Measurements from ENCODE around the gene MOGAT3. TPM values are rescaled to one million over a fixed set of nuclear protein-coding genes. Genes with fewer than 3 reads are reported as not detected.
A peak's percentile ranks its signal among the peaks of the same experiment; 100 is the strongest.

MOGAT3 gene
- total RNA-seq, 6 donors from 2014 or later = not detected

GRCh38 chr7:101232141-101232850, 31.5 kb upstream of the MOGAT3 start:
- peak; percentile 73 to 91 for DNase-seq

GRCh38 chr7:101231644-101232043, 30.8 kb upstream of the MOGAT3 start:
- Histone ChIP-seq H3K27ac (peak overlapping the region in 3 of 4 donors; percentile 24 to 76 (median 58)), H3K4me1 (peaks cover 14 to 19% (median 18%) of the 10 kb centered on the region in 4 donors), H3K4me3 (peak overlapping the region in 3 of 4 donors; percentile 46 to 57 (median 54)), H3K9me3 (no peaks in the 10 kb centered on the region), H3K27me3 (no peaks in the 10 kb centered on the region), H3K36me3 (peaks cover 0 to 36% (median 18%) of the 10 kb centered on the region in 4 donors)
- DNase-seq = no peak
- ATAC-seq (ENCODE audit: low FRiP score in 2 of 2) = no peak
- TF ChIP-seq POLR2AphosphoS5 (IDR thresholded peaks at IDR 0.05) (no peak), CTCF (IDR thresholded peaks at IDR 0.05) (no peak), EP300 (IDR thresholded peaks at IDR 0.05) (no peak), POLR2A (IDR thresholded peaks at IDR 0.05) (no peak)
- WGBS, 2 donors = 49% methylated on average over 5 to 7 of the region's 7 CpGs

More at GRCh38 chr7:101232141-101232850, 31.5 kb upstream of the MOGAT3 start:
- H3K4me3 ChIP-seq = peak overlapping the region in 3 of 4 donors; percentile 46 to 57 (median 54)
- H3K27ac ChIP-seq = peak overlapping the region; percentile 24 to 76 (median 57)
- peaks cover 17 to 23% (median 20%) of the 10 kb centered on the region in 4 donors for H3K4me1 ChIP-seq
- peaks cover 0 to 36% (median 13%) of the 10 kb centered on the region in 4 donors for H3K36me3 ChIP-seq
- WGBS, 2 donors = 29 to 34% methylated on average over 16 to 33 of the region's 52 CpGs
- ATAC-seq (ENCODE audit: low FRiP score in 2 of 2) = peak; percentile 58 to 82
- H3K9me3 ChIP-seq = no peaks in the 10 kb centered on the region
- H3K27me3 ChIP-seq = no peaks in the 10 kb centered on the region
- TF ChIP-seq EP300 (IDR thresholded peaks at IDR 0.05) (no peak), CTCF (IDR thresholded peaks at IDR 0.05) (no peak), POLR2AphosphoS5 (IDR thresholded peaks at IDR 0.05) (no peak), POLR2A (IDR thresholded peaks at IDR 0.05) (peak in 1 of 4 donors; percentile 30)

- TF ChIP-seq POLR2A (IDR thresholded peaks at IDR 0.05) (no peak), CTCF (IDR thresholded peaks at IDR 0.05) (no peak), EP300 (IDR thresholded peaks at IDR 0.05) (no peak), POLR2AphosphoS5 (IDR thresholded peaks at IDR 0.05) (no peak)
- no peaks in the 10 kb centered on the region for H3K27me3 ChIP-seq
- DNase-seq = no peak
- WGBS, 2 donors = 85 to 96% methylated on average over 9 of the region's 9 CpGs
- H3K36me3 ChIP-seq = peaks cover 12 to 70% (median 54%) of the 10 kb centered on the region in 4 donors
- H3K4me1 ChIP-seq = peaks cover 5 to 7% (median 6%) of the 10 kb centered on the region in 4 donors
- H3K9me3 ChIP-seq = no peaks in the 10 kb centered on the region
- no peak overlapping the region for H3K27ac ChIP-seq
- ATAC-seq (ENCODE audit: low FRiP score in 2 of 2) = peak in 1 of 2 donors; percentile 16
- no peak overlapping the region for H3K4me3 ChIP-seq
Measured at GRCh38 chr7:101226721-101227120, 25.9 kb upstream of the MOGAT3 start.

GRCh38 chr7:101225650-101226049, 24.8 kb upstream of the MOGAT3 start:
- ATAC-seq (ENCODE audit: low FRiP score in 2 of 2) (no peak), DNase-seq (no peak)
- no peak for TF ChIP-seq POLR2AphosphoS5 (IDR thresholded peaks at IDR 0.05)
- no peak for TF ChIP-seq EP300 (IDR thresholded peaks at IDR 0.05)
- no peak for TF ChIP-seq CTCF (IDR thresholded peaks at IDR 0.05)
- TF ChIP-seq POLR2A (IDR thresholded peaks at IDR 0.05) = no peak
- H3K27ac ChIP-seq = no peak overlapping the region
- peaks cover 12 to 70% (median 54%) of the 10 kb centered on the region in 4 donors for H3K36me3 ChIP-seq
- peaks cover 0 to 4% (median 1%) of the 10 kb centered on the region in 4 donors for H3K4me1 ChIP-seq
- H3K27me3 ChIP-seq = no peaks in the 10 kb centered on the region
- no peaks in the 10 kb centered on the region for H3K9me3 ChIP-seq
- 95 to 99% methylated on average over 6 of the region's 6 CpGs for WGBS, 2 donors
- H3K4me3 ChIP-seq = no peak overlapping the region
